Liver (tissue), 9 donors: ENCODE results near the gene ASPHD2. TPM values are rescaled to one million over a fixed set of nuclear protein-coding genes. Genes with fewer than 3 reads are reported as not detected.

ENCODE experiments used
- DNase-seq: peaks from one replicate; pipeline ENCODE4 v3.0.0-alpha.2; 2017; ENCODE audit warnings: low spot score
- H3K27ac ChIP-seq, 2 donors: one replicate each; pipeline ENCODE4 v1.7.0; 2013; ENCODE audit warnings: inconsistent platforms in 2 of 2, low read length in 2 of 2, control low read depth in 1 of 2, low read depth in 1 of 2, mild to moderate bottlenecking in 1 of 2
- H3K27me3 ChIP-seq, 4 donors: one replicate each; pipeline versions ENCODE4 v1.6.1 to v1.7.0; 2013; ENCODE audit warnings: low read length in 3 of 4, inconsistent platforms in 1 of 4, mild to moderate bottlenecking in 1 of 4, moderate library complexity in 1 of 4; ENCODE audit not compliant: control insufficient read depth in 4 of 4, insufficient read depth in 4 of 4
- H3K36me3 ChIP-seq, 4 donors: one replicate each; pipeline versions ENCODE4 v1.6.1 to v1.7.0; 2013; ENCODE audit warnings: low read length in 3 of 4, mild to moderate bottlenecking in 3 of 4, low read depth in 1 of 4, moderate library complexity in 1 of 4; ENCODE audit not compliant: control insufficient read depth in 4 of 4, insufficient read depth in 3 of 4
- H3K4me1 ChIP-seq, 4 donors: one replicate each; pipeline versions ENCODE4 v1.6.1 to v1.7.0; 2013; ENCODE audit warnings: low read length in 3 of 4, mild to moderate bottlenecking in 3 of 4, moderate library complexity in 1 of 4; ENCODE audit not compliant: control insufficient read depth in 4 of 4, insufficient read depth in 4 of 4
- H3K4me3 ChIP-seq, 3 donors: one replicate each; pipeline versions ENCODE4 v1.6.1 to v1.7.0; 2013; ENCODE audit warnings: low read length in 3 of 3, control low read depth in 1 of 3, low read depth in 1 of 3, mild to moderate bottlenecking in 1 of 3
- H3K9ac ChIP-seq, 2 donors: one replicate each; pipeline ENCODE4 v1.7.0; 2013; ENCODE audit warnings: low read length in 2 of 2, mild to moderate bottlenecking in 2 of 2, moderate library complexity in 2 of 2, control low read depth in 1 of 2, low read depth in 1 of 2
- H3K9me3 ChIP-seq, 4 donors: one replicate each; pipeline versions ENCODE4 v1.6.1 to v1.7.0; 2013; ENCODE audit warnings: low read length in 3 of 4; ENCODE audit not compliant: control insufficient read depth in 4 of 4
- CTCF ChIP-seq: fragments of 150-350 bp; IDR thresholded peaks from 2 replicates; pipeline ENCODE4 v1.5.1; 2017; ENCODE audit warnings: improper control_type of control experiment, low read depth, low read length; ENCODE audit not compliant: missing input control
- EGR1 ChIP-seq, 2 donors: IDR thresholded peaks; 2 replicates each; pipeline ENCODE4 v1.6.1; 2016 to 2018; ENCODE audit warnings: antibody characterized with exemption in 2 of 2, low read depth in 2 of 2
- FOXA1 ChIP-seq: IDR thresholded peaks from 2 replicates; pipeline ENCODE4 v1.6.1; 2016; ENCODE audit warnings: antibody characterized with exemption
- FOXA2 ChIP-seq: IDR thresholded peaks from 2 replicates; pipeline ENCODE4 v1.6.1; 2016; ENCODE audit warnings: antibody characterized with exemption
- GABPA ChIP-seq, 2 donors: IDR thresholded peaks in 1 of 2; conservative IDR thresholded peaks in 1 of 2; 2 replicates each; pipeline ENCODE4 v1.6.1; 2016; ENCODE audit warnings: antibody characterized with exemption in 2 of 2, mild to moderate bottlenecking in 1 of 2, moderate library complexity in 1 of 2
- HNF4A ChIP-seq, 2 donors: conservative IDR thresholded peaks; 2 replicates each; pipeline ENCODE4 v1.6.1; 2016; ENCODE audit warnings: antibody characterized with exemption in 2 of 2, mild to moderate bottlenecking in 2 of 2
- HNF4G ChIP-seq: IDR thresholded peaks from 2 replicates; pipeline ENCODE4 v1.6.1; 2016; ENCODE audit warnings: antibody characterized with exemption
- JUND ChIP-seq, 2 donors: IDR thresholded peaks; 2 replicates each; pipeline ENCODE4 v1.6.1; 2016; ENCODE audit warnings: antibody characterized with exemption in 2 of 2
- MAX ChIP-seq: IDR thresholded peaks from 2 replicates; pipeline ENCODE4 v1.6.1; 2016; ENCODE audit warnings: antibody characterized with exemption
- NR2F2 ChIP-seq: IDR thresholded peaks from 2 replicates; pipeline ENCODE4 v1.6.1; 2016; ENCODE audit warnings: antibody characterized with exemption
- RAD21 ChIP-seq, 2 donors: IDR thresholded peaks; 2 replicates each; pipeline ENCODE4 v1.6.1; 2016; ENCODE audit warnings: antibody characterized with exemption in 2 of 2, mild to moderate bottlenecking in 2 of 2
- REST ChIP-seq: IDR thresholded peaks from 2 replicates; pipeline ENCODE4 v1.6.1; 2016; ENCODE audit warnings: antibody characterized with exemption, mild to moderate bottlenecking
- RXRA ChIP-seq, 2 donors: IDR thresholded peaks; 2 replicates each; pipeline ENCODE4 v1.6.1; 2017 to 2018; ENCODE audit warnings: antibody characterized with exemption in 2 of 2, mild to moderate bottlenecking in 1 of 2
- SP1 ChIP-seq: IDR thresholded peaks from 2 replicates; pipeline ENCODE4 v1.6.1; 2018; ENCODE audit warnings: antibody characterized with exemption, mild to moderate bottlenecking
- TAF1 ChIP-seq: conservative IDR thresholded peaks from 2 replicates; pipeline ENCODE4 v1.6.1; 2016; ENCODE audit warnings: antibody characterized with exemption, mild to moderate bottlenecking
- YY1 ChIP-seq: IDR thresholded peaks from 2 replicates; pipeline ENCODE4 v1.6.1; 2016; ENCODE audit warnings: antibody characterized with exemption, mild to moderate bottlenecking
- ZBTB33 ChIP-seq: IDR thresholded peaks from 2 replicates; pipeline ENCODE4 v1.6.1; 2016; ENCODE audit warnings: antibody characterized with exemption
- WGBS: extraction: QIAGEN DNeasy Blood & Tissue Kit; methylation state at CpG from one replicate; pipeline ENCODE4 v1.1.7; 2013; 5-methylcytosine and 5-hydroxymethylcytosine counted together
- polyA plus RNA-seq, 2 donors: library from polyadenylated mRNA; stranded (reverse) in 1 of 2; unstranded in 1 of 2; fragments of 200-250 nt in 1 of 2; fragments of >200 nt in 1 of 2; fragmentation: Nextera tagmentation in 1 of 2; extraction: Ambion mirVana in 1 of 2; gene quantifications; one replicate each; pipeline versions ENCODE4 v1.2.1 to v1.2.3, GENCODE V29; 2013 to 2015
- total RNA-seq, 2 donors: library from RNA; depleted of rRNA; stranded (reverse); fragments of >200 nt; gene quantifications; one replicate each; pipeline ENCODE4 v1.2.3, GENCODE V29; 2014
- donor health status: healthy.
- donor health status: healthy.
- donor health status: healthy.
- donor health status: healthy.
- donor health status: healthy.

ASPHD2 gene
- total and polyA plus RNA-seq, 4 donors: 0.12 to 0.47 (median 0.18) TPM

- TF ChIP-seq FOXA2 (no peak), EGR1 (IDR thresholded peaks at IDR 0.05; ENCODE audit: low read depth in 2 of 2) (no peak), REST (no peak), RAD21 (IDR thresholded peaks at IDR 0.05) (no peak), YY1 (no peak), NR2F2 (no peak), TAF1 (no peak), HNF4A (conservative IDR thresholded peaks at IDR 0.05) (no peak), CTCF (no peak), MAX (no peak)
- Histone ChIP-seq H3K27ac (no peak overlapping the region), H3K9me3 (no peaks in the 10 kb centered on the region), H3K9ac (no peak overlapping the region), H3K36me3 (peaks cover 28 to 53% (median 49%) of the 10 kb centered on the region in 4 donors), H3K27me3 (no peaks in the 10 kb centered on the region), H3K4me3 (no peak overlapping the region), H3K4me1 (peaks cover 3 to 12% (median 8%) of the 10 kb centered on the region in 4 donors)
- no peak for DNase-seq
Measured at GRCh38 chr22:26474682-26475081, 45.6 kb downstream of the ASPHD2 start.

- Histone ChIP-seq H3K36me3 (peaks cover 14 to 32% (median 30%) of the 10 kb centered on the region in 4 donors), H3K4me1 (peaks cover 3 to 34% (median 26%) of the 10 kb centered on the region in 4 donors), H3K9ac (no peak overlapping the region), H3K4me3 (no peak overlapping the region), H3K27me3 (no peaks in the 10 kb centered on the region), H3K9me3 (no peaks in the 10 kb centered on the region), H3K27ac (no peak overlapping the region)
- WGBS: 90% methylated on average over 4 of the region's 4 CpGs
- DNase-seq: no peak
- TF ChIP-seq GABPA (IDR thresholded peaks at IDR 0.05 in 1 of 2, conservative IDR thresholded peaks at IDR 0.05 in 1 of 2) (no peak), ZBTB33 (no peak), HNF4G (no peak), JUND (IDR thresholded peaks at IDR 0.05) (no peak), CTCF (no peak), YY1 (no peak), FOXA2 (no peak), EGR1 (IDR thresholded peaks at IDR 0.05; ENCODE audit: low read depth in 2 of 2) (no peak), FOXA1 (no peak), SP1 (no peak), MAX (no peak), RXRA (IDR thresholded peaks at IDR 0.05) (no peak), REST (no peak), NR2F2 (no peak)
Measured at GRCh38 chr22:26476705-26477340, 47.8 kb downstream of the ASPHD2 start.
